Motor neuron (in vitro differentiated cells): ENCODE data around the gene RIC3. TPM values are rescaled to one million over a fixed set of nuclear protein-coding genes. Genes with fewer than 3 reads are reported as not detected.
A peak's percentile ranks its signal among the peaks of the same experiment; 100 is the strongest.

ENCODE experiments used
- ATAC-seq, 8 experiments: fragments of 200-7000 bp; cut with Tn5 transposase; replicated peaks in 6 of 8; 2 replicates each; pipeline ENCODE4 v1.8.0; 2021; ENCODE audit warnings: mild to moderate bottlenecking in 8 of 8, moderate library complexity in 8 of 8
- H3K27ac ChIP-seq, 2 donors: fragments of 250-450 bp; sonication (Bioruptor Pico); 2 replicates each; pipeline ENCODE4 v1.9.0; 2021; ENCODE audit warnings: antibody characterized with exemption in 2 of 2, mild to moderate bottlenecking in 2 of 2, moderate library complexity in 1 of 2
- H3K4me1 ChIP-seq, 2 donors: fragments of 250-450 bp; sonication (Bioruptor Pico); replicated peaks in 1 of 2; 2 replicates each; pipeline ENCODE4 v1.6.1; 2021; ENCODE audit warnings: antibody characterized with exemption in 2 of 2, mild to moderate bottlenecking in 2 of 2, moderate library complexity in 1 of 2
- H3K4me3 ChIP-seq, 5 donors: fragments of 250-450 bp; sonication (Bioruptor Pico); 2 replicates each; pipeline ENCODE4 v1.9.0; 2021; ENCODE audit warnings: antibody characterized with exemption in 5 of 5, mild to moderate bottlenecking in 5 of 5, moderate library complexity in 4 of 5
- WGBS, 10 experiments: fragments of 450-650 bp; shearing (Covaris generic); methylation state at CpG; one replicate each; pipeline ENCODE4 v1.0.0; 2022; 5-methylcytosine and 5-hydroxymethylcytosine counted together
- in situ Hi-C, 9 experiments: fragments of 400-800 bp; cut with MboI; loops; one replicate each; pipeline ENCODE4 v1.15.0; 2021; ENCODE audit warnings: low sequenced_read_pairs in 9 of 9, low pct_unique_long_range_greater_than_20kb in 2 of 9; ENCODE audit not compliant: unreplicated experiment in 9 of 9
- total RNA-seq, 8 experiments: library from RNA; unstranded; fragments of 300-600 nt; gene quantifications; 2 replicates each; pipeline versions ENCODE4 v1.2.3 to v1.2.4, GENCODE V29; 2022

RIC3 gene
- total RNA-seq, 8 experiments from 2014 or later: 0.10 to 48.0 (median 24.3) TPM

DNA sequence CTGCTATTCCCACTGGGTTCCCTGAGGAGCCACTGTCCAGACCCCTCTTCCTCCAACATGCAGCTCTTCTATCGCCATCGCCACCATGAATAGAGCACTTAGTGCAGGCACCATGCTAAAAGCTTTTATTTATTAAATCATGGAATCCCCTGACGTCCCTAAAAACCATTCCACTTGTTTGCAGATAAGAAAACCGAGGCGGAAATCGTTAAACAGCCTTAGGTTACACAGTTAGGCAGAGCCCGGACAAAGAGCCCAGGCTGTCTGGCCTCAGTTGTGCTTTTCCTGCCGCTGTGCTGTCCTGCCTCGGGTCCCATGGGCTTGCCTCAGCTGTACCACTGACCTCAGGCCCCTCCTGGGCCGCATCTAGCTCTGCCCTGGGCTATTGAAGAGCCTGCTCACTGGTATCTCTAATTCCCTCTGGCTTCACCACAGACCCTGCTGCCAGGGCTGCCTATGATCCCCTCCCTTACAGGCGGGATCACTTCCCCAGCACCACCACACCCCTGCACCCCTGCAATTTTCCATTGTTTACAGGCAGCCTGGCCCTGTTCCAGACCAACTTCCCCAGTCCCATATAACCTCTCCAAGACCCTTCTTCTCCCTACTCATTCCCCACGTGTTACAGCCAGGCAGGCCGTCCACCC, 100.8 kb downstream of the RIC3 start:
- ATAC-seq: no peak
- H3K4me1 ChIP-seq: peaks cover 16 to 23% of the 10 kb centered on the region in 2 donors
- peak overlapping the region in 1 of 2 donors; percentile 59 for H3K27ac ChIP-seq
- in situ Hi-C loops: no loop called here
- H3K4me3 ChIP-seq: no peak overlapping the region
- WGBS, 10 experiments: 25 to 90% (median 80%) methylated on average over 2 to 7 of the region's 13 CpGs; no CpG with 5 or more reads in 5 of the 10 experiments

GRCh38 chr11:8067567-8067928, 101.3 kb downstream of the RIC3 start:
- Histone ChIP-seq H3K4me3 (no peak overlapping the region), H3K27ac (no peak overlapping the region), H3K4me1 (peaks cover 15 to 23% of the 10 kb centered on the region in 2 donors)
- in situ Hi-C loops: no loop called here
- WGBS, 10 experiments: 79 to 100% (median 100%) methylated on average over 1 to 4 of the region's 4 CpGs; no CpG with 5 or more reads in 3 of the 10 experiments
- no peak for ATAC-seq

GRCh38 chr11:8066911-8067455, 101.8 kb downstream of the RIC3 start:
- in situ Hi-C loops: no loop called here
- no peak for ATAC-seq
- H3K27ac ChIP-seq: no peak overlapping the region

GRCh38 chr11:8066036-8066910, 102.6 kb downstream of the RIC3 start:
- H3K4me3 ChIP-seq: no peak overlapping the region
- H3K4me1 ChIP-seq: peaks cover 9 to 21% of the 10 kb centered on the region in 2 donors
- no peak for ATAC-seq
- H3K27ac ChIP-seq: no peak overlapping the region
- in situ Hi-C loops: no loop called here
- WGBS, 10 experiments: 17 to 92% (median 59%) methylated on average over 1 to 5 of the region's 17 CpGs; no CpG with 5 or more reads in 2 of the 10 experiments

More at GRCh38 chr11:8066911-8067455, 101.8 kb downstream of the RIC3 start:
- 39 to 100% (median 76%) methylated on average over 1 to 10 of the region's 10 CpGs; no CpG with 5 or more reads in 1 of the 10 experiments for WGBS, 10 experiments
- Histone ChIP-seq H3K4me1 (peaks cover 9 to 23% of the 10 kb centered on the region in 2 donors), H3K4me3 (no peak overlapping the region)

DNA sequence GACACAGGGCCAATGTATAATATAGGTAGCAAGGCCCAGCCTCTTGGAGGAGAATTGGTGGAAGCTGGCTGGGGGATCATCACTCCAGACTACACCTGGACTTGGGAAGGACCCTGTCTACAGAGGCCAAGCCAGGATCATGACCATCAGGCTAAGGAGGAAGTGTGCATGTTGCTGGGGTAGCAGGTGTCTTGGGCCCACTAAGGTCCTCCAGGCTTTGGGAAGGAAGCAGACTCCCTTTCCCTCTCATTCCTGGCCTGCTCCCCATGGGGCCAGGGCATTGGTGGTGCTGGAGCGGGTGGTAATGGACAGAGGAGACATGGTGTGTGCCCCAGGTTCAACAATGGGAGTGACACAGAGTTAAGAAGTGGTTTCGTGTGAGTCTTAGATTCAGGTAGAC, 103.8 kb downstream of the RIC3 start:
- 67 to 83% (median 70%) methylated on average over 1 to 2 of the region's 2 CpGs; no CpG with 5 or more reads in 7 of the 10 experiments for WGBS, 10 experiments
- Histone ChIP-seq H3K27ac (no peak overlapping the region), H3K4me3 (no peak overlapping the region), H3K4me1 (peaks cover 9 to 17% of the 10 kb centered on the region in 2 donors)
- no peak for ATAC-seq
- in situ Hi-C loops: no loop called here

DNA sequence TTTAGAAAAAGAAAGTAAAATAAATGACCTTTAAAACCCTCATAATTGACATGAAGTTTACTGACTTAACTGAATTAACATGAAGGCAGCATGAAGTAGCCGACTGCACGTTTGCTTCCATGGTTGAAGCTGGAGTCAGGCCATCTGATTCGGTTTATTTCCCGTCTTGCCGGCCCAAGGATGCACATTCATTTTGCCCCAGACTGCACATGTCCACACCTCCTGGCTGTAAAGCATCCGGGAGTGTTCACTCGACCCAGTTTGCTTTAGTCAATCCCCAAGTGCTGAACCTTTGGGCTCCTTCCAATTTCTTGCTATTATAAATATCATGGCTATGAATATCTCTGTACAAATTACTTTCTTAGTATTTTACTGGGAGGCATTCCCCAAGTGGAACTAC, 105.5 kb downstream of the RIC3 start:
- Histone ChIP-seq H3K4me1 (peaks cover 1 to 17% of the 10 kb centered on the region in 2 donors), H3K4me3 (no peak overlapping the region), H3K27ac (no peak overlapping the region)
- peak in 2 of 8 experiments; percentile 22 to 40 for ATAC-seq
- WGBS, 10 experiments: 0 to 92% (median 62%) methylated on average over 2 to 7 of the region's 7 CpGs; no CpG with 5 or more reads in 1 of the 10 experiments
- in situ Hi-C loops: no loop called here

- peaks cover 0 to 12% of the 10 kb centered on the region in 2 donors for H3K4me1 ChIP-seq
- in situ Hi-C loops: no loop called here
- 55 to 88% (median 81%) methylated on average over 3 to 8 of the region's 13 CpGs; no CpG with 5 or more reads in 6 of the 10 experiments for WGBS, 10 experiments
- H3K27ac ChIP-seq: no peak overlapping the region
- ATAC-seq: no peak
- H3K4me3 ChIP-seq: no peak overlapping the region
Observed at GRCh38 chr11:8062781-8063257, 106.0 kb downstream of the RIC3 start.

GRCh38 chr11:8061555-8062428, 107.0 kb downstream of the RIC3 start:
- H3K4me1 ChIP-seq: peaks cover 0 to 11% of the 10 kb centered on the region in 2 donors
- WGBS, 10 experiments: 71 to 100% (median 93%) methylated on average over 1 to 9 of the region's 22 CpGs; no CpG with 5 or more reads in 5 of the 10 experiments
- in situ Hi-C loops: no loop called here
- ATAC-seq: peak in 1 of 8 experiments; percentile 4
- H3K4me3 ChIP-seq: no peak overlapping the region
- H3K27ac ChIP-seq: no peak overlapping the region

- in situ Hi-C loops: no loop called here
- no peak overlapping the region for H3K27ac ChIP-seq
- no peak overlapping the region for H3K4me3 ChIP-seq
- whole genome bisulfite sequencing, 10 experiments: 90 to 100% (median 90%) methylated on average over 2 to 4 of the region's 12 CpGs; no CpG with 5 or more reads in 7 of the 10 experiments
- peak in 3 of 8 experiments; percentile 41 to 67 (median 66) for ATAC-seq
- peaks cover 0 to 11% of the 10 kb centered on the region in 2 donors for H3K4me1 ChIP-seq
Observed at GRCh38 chr11:8060801-8061554, 107.8 kb downstream of the RIC3 start.

DNA sequence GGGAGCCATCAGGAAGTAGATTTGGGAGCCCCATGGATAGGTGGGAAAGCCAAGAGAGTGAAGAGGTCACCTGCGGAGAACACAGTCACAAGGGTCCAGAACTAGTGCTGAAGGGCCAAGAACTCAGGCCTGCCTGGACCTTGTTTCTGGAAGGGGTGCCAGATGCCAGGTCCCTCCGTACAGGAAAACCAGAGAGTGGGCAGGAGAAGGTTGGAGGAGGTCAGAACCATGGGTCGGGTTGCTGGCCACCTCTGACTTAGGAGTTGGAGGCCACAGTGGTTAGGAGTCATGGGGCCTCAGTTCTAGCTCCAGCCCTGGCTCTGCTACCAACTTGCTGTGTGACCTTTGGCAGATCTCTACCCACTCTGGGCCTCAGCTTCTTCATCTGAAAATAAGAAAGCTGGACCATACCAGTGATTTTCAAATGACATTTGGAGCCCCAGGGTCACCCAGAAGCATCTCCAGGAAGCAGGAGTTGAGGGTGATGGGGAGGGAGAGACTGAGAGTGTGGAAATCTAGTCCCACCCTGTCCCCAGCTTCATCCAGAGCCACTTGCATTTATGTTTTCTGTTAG, 108.6 kb downstream of the RIC3 start:
- Histone ChIP-seq H3K27ac (no peak overlapping the region), H3K4me1 (peaks cover 0 to 16% of the 10 kb centered on the region in 2 donors), H3K4me3 (no peak overlapping the region)
- ATAC-seq: no peak
- in situ Hi-C loops: no loop called here
- WGBS, 10 experiments: 83 to 92% methylated on average over 1 to 2 of the region's 3 CpGs; no CpG with 5 or more reads in 8 of the 10 experiments

DNA sequence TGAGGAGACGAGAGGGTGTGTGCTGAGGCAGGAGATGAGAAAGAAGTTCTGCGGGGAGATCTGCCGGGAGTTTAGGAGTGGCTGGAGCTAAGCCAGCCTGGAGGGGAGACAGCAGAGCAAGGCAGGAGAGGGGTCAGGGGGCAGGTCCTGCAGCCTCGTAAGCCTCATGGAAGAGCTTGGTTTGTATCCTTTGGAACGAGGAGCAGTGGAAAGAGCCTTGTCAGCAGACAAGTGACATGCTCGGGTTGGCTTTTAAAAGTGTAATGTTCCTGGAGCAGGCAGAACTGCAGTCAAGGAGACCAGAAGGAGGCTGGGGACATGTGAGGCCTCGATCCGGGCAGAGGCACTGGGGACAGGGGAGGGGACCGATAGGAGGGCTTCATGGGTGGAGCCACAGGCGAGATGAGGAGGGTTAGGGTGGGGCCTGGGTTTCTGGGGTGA, 109.2 kb downstream of the RIC3 start:
- ATAC-seq: peak in 3 of 8 experiments; percentile 24 to 68 (median 28)
- Histone ChIP-seq H3K4me3 (no peak overlapping the region), H3K27ac (peak overlapping the region in 1 of 2 donors; percentile 46), H3K4me1 (peaks cover 5 to 22% of the 10 kb centered on the region in 2 donors)
- in situ Hi-C loops: no loop called here
- 20 to 78% (median 48%) methylated on average over 1 to 7 of the region's 10 CpGs; no CpG with 5 or more reads in 1 of the 10 experiments for WGBS, 10 experiments
